NCI-H748 (cell line): ENCODE measurements around the gene MXRA5.
"Not testable (repeated sequence)": the region's sequence is repeated elsewhere in the genome, so short reads cannot be mapped to it uniquely, and the experiment has no call there.

Experiments
- DNase-seq: peaks from one replicate; lab custom pipeline; 2025; ENCODE audit not compliant: unreplicated experiment; lab: John Stamatoyannopoulos, UW

Gene MXRA5

DNA sequence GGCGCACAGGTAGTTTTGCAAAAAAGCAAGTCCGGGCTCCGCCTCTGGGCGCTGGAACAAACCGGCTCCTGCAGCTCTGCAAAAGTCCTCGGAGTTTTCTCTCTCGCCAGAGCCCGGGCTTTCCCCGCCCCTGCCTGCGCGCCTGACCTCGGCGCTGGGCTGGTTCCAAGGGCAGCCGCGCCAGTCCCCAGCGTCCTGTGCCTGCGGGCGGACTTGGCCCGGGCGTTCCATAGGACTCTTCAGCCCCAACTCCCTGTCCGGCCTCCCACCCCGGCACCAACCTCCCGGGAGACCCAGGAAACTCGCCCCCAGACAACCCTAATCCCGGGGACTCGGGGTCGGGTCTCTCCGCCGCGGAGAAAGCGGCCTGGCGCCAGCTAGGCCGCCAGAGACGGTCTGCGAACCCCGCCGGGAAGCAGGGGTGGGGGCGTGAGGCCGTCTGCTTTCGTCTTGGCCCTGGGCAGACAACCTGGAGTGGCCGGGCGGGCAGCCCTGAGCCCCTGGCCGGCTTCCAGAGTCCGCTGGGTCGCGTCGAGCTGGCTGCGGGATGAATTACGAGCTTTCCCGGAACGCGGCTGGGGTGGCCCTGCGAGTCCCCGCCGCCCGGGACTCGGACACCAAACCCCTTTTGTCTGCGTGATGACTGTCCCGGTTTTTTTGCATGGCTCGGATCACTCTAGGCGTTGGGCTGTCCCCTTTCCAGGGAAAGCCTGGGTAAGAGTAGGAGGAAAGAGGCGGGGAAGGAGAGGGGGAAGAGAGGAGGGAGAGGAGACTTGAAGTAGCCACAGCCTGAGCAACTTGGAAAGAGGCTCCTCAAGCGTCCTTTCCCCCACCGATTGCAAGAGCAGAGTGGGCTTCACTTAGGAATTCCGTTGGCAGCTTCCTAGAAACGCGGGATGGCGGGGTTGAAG lies 916 bp downstream of the MXRA5 start:
- peak; percentile 78 for DNase-seq

DNA sequence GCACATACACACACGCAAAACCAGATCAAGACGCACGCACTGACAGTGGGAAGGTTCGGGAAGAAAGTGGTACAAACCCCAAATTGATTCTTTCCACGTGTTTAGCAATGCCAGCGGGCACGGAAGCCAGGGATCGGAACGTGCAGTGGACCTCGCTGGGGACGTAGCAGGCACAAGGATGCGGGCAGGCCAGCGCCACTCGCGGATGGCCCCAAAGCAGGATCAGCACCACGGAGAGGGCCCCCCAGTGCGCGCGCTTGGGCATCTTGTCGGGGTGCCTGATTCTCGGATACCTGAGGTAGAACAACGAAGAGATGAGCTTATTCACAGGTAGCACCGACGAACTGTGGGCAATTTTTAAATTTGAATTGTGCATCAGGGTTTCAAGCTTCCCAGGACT lies 2.9 kb downstream of the MXRA5 start:
- not testable (repeated sequence) for DNase-seq

DNA sequence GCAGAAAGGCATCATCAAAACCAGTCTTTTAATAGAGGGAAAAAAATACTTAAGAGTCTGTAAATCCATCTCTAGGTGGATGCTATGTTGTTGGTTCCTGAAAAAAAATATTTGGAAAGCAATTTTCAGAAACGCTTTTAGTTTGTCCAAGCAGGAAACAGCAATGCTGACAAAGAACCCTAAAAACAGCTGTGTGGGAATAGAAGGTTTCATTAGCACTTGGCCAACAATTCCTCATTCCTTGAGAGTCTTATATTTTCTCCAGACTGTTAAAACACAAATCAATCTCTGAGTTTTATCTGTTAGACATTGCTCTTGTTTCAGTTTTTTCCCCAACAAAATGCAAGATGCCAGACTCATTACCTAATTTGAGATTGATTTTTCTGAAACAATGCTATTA lies 6.4 kb downstream of the MXRA5 start:
- no peak for DNase-seq

DNA sequence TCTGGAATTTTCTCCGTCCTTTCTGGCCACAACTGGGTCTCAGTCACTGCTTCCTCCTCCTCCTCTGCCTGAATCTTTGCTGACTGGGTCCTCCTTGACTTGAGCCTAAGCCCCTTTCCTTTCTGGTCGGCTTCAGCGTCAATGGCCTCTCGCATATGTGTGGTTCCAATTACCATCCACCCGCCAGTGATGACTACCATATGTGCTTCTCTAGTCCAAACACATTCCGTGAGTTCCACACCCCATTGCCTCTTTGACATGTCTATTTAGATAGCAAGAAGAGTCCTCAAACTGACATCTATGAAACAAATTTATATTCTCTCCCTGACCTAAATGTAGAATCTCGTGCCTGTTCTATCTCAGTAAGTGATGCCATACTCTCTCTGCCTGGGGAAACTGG lies 19.8 kb downstream of the MXRA5 start:
- no peak for DNase-seq

DNA sequence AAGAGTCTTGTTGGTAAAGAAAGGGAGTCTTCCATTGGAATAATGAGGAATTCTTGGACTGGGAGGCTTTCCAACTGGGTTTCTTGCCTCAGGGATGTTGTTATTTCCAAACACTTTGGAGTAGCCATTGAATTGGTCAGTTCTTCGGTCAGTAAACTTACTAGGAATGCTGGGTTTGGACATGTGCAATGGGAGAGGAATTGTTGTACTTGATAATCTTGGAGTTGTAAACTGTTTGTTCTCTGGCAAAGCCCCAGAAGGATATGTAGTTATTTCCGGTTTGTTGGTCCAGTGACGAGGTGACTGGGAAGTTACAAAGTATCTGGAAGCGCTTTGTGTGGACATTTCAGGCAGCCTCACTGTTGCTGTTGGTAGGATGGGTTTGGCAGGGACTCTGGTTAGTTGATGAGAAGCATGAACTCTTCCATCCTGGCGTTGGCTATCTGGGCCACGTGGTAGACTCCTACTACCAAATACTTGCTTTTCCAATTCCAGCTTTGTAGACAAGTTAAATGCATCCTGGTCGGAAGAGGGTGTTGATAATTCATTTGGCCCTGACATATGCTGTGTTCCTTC lies 25.9 kb downstream of the MXRA5 start:
- DNase-seq = no peak

DNA sequence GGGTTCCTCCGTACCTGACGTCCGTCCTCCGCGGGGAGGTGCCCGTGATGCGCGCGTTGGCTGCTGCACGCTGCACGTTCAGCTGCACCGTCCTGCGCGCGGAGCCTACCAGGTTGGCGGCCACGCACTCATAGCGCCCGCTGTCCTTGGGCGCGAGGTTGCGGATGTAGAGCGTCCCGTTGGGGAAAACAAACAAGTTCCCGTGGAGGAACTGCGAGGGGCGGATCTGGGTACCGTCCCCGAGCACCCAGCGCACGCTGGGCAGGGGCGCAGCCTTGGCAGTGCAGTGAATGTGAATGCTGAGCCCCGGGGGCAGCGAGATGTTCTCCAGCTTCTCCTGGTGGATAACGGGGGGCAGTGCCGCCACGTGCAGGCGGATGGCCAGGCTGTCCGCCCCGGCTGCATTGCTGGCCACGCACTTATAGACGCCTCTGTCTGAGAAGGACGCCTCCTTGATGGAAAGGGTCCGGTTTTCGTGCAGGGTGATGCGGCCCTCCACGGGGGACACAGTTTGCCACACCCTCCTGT lies 29.2 kb downstream of the MXRA5 start:
- no peak for DNase-seq

DNA sequence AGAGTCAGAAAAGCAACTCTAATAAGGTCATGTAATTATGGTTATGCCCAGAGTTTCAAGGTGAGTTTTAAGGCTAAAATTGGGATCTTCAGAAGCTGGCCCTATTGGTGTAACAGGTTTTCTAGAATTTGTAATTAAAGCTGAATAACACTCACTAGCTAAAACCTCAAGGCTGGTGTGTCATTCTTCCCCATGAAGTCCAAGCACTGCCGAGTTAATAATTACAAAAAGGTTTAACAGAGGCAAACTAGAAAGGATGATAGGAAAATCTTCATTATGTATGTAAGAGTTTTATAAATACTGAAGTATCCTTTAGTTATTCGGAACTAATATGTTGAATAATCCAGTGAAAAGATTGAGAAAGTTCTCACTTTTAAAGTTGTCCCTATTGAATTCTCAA lies 34.3 kb downstream of the MXRA5 start:
- DNase-seq = no peak

DNA sequence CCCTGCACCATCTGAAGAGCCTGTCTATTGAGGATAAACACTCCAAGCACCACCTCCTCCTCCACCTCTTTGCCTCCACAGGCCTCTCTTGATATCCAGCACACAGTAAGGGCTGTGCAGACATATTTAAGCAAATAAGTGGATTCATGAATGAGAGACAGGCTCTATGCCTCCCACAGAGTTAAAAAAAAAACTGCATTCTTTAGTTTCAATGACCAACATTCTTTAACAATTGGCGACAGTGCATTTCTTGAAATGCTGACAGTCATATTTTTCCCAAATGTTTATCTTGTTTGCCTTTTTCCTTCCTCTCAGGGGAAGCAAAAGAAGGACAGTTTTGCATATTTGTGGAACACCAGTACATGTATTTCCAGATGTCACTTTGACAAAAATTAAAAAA lies 38.6 kb downstream of the MXRA5 start:
- no peak for DNase-seq

DNA sequence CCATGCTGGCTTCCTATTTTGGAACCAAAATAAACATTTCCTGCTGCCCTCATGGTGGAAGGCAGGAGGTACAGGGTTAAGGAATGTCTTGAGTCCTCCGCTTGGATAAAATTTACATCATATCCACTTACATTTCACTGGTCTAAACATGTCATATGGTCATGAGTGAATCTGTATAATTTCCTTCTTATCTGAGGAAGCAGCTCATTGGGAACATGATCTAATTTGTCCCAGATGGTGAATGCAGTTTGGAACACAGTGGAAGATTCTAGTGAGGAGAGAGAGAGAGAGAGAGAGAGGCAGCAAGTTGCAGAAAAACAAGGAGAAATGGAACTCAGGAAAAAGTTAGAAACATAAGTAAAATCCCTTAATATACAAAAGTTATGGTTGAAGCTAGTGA lies 46.8 kb downstream of the MXRA5 start:
- DNase-seq = no peak

DNA sequence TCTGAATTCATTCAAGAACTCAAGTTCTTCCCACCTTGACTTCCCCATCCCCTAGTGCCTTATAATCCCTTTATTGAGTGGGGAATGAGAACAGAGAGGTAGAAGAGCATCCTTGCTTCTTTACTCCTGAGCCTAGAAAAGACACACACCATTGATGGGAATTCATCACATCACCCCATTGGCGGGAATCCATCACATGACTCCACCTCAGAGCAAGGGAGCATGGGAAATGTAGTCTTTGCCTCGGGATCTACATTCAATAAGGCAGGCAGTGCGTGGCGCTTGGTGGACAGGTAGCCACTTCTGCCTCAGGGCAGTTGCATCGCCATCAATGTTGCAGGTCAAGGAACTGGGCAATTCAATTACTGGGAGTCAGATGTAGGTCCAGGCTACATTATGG lies 50.7 kb downstream of the MXRA5 start:
- DNase-seq = peak; percentile 9

DNA sequence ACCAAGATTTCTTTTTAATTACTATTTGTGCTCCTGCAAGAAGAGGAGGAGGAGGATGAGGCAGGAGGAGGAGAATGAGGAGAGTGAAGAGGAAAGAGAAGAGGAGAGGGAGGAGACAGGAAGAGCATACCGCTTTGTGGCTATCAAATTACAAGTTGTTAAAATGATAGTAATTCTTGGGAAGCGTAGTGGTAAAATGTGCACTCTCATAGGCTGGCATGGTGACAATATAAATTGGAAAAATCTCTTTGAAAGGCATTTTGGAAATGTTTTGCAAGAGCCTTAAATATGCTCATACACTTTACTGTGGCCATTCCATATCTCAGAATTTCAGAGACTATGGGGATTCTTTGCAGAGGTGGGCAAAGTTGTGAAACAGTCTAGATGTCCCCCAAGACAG lies 53.2 kb downstream of the MXRA5 start:
- DNase-seq = peak; percentile 8

DNA sequence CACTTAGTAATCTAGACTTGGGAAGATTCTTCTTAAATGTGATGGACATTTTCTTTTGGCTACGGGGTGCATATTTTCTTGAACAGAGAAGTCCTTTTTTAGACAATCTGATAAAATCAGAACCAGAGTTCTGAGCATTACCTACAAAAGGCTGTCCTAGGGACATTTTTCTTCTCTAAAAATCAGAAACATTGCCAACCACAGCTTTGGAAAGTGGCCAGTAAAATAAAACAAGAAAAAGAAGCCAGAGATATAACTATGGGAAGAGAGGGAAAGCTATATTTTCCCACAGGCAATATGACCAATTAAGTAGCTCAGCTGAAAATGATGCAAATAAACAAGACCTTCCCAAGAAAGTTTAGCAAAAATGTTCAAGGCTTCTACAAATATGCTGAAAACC lies 55.9 kb downstream of the MXRA5 start:
- no peak for DNase-seq

DNA sequence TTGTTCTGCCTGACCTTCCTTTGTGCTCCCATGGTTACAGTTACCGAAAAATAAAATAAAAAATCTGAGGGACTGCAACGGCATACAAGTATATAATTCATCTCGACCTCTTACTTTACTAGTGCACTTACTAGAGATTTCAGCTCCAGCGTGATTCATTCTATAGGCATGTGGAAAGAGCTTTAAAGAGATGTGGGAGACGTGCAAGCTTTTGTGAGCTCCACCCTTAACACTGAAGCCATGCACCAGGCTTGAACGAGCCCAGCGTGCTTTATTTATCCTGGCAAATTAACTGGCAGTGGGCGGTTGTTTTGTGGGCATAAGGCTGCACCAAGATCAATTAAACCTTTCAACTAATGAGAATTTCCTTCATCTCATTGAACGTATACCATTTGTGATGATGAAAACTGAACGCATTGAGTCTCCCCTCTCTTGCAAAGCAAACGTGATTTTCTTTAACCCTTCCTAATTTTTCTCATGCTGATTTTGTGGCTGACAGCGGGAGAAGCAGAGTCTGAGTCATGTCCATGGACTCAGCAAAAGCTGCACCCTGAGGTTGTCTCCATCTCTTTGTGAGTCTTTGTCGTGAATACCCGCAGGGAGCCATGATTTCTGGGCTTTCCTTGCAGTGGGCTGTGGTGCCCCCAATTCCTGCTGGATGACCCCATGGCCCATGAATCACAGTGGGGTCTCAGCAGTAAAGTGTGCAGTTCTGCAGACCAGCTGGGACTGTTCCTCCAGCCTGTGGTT lies 60.1 kb downstream of the MXRA5 start:
- DNase-seq = peak; percentile 25

DNA sequence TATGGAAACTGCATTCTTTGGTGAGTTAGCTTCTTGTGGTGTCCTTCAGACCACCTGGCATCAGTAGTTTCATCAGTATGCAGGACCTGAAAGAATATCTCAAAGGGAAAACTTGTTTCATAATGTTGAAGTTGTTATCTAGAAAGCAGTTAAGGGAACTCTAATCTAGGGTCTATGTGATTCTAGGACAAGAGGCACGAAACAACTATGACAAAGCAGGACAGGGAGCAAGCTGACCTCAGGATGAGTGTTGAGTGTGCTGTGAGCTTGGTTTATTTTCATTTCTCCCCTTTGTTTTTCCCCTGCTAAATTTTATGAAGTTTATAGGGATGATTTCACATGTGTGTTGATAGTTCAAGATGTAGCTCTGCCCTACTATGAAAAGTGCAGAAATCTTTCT lies 65.7 kb downstream of the MXRA5 start:
- no peak for DNase-seq

DNA sequence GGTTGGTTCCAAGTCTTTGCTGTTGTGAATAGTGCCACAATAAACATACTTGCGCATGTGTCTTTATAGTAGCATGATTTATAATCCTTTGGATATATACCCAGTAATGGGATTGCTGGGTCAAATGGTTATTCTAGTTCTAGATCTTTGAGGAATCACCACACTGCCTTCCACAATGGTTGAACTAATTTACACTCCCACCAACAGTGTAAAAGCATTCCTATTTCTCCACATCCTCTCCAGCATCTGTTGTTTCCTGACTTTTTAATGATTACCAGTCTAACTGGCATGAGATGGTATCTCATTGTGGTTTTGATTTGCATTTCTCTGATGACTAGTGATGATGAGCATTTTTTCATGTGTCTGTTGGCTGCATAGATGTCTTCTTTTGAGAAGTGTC lies 72.8 kb downstream of the MXRA5 start:
- DNase-seq = not testable (repeated sequence)

DNA sequence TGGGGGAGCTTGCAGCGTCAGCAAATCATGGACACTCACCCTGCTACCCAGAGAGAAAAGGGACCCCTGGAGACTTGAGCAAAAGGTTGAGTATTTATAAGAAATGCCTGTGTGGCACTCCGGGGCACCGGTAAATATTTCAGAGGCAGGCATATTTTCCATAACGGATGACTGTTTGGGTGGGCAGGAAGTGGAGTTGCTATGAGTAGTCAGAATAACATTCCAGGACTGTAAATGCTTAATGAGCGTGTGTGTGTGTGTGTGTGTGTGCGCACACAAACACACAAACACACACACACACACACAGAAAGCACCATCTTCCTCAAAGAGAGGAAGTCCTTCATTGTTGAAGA lies 74.6 kb downstream of the MXRA5 start:
- no peak for DNase-seq

DNA sequence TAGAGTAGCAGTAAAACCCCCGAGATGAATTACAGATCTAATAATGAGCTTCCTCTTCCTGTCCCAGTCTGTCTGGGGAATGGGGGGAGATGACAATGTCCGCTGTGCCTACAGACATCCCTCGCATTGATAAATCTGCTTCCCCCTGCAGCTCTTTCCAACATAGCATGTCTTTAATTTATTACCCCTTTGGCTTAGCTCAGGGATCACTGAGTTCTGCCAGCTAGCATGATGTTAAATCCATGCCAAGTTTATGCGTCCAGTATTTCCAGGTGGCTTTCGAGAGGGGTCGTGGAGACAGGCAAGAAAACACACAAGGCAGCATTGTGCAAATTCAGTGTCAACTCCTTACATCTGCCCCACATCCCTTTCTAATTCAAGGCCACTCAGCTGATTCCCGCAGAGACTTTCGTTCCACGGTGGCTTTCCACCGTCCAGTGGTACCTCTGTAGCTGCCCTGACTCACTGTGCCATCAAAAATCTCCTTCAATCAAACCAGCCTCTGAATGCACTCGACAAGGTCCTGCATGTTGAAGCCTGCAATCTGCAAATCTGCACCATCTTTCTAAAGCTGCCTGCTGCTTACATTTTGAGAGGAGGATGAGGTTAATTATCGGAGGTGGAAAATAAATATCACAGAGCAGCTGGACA lies 75.1 kb downstream of the MXRA5 start:
- DNase-seq = peak; percentile 50

DNA sequence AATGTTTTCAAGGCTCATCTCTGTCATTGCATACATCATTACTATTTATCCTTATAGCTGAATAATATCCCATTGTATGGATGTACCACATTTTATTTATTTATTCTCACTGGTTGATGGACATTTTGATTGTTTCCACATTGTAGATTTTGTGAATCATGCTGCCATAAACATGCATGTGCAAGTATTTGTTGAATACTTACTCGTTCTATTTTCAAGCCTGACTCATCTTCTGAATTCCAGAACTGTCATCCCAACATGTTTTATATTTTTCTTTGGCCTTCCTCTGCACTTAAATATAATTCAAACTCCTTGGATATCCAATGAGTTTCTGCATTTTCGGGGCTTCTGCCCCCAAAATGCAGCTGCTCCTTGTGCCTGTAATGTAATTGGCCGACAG lies 77.6 kb downstream of the MXRA5 start:
- no peak for DNase-seq

DNA sequence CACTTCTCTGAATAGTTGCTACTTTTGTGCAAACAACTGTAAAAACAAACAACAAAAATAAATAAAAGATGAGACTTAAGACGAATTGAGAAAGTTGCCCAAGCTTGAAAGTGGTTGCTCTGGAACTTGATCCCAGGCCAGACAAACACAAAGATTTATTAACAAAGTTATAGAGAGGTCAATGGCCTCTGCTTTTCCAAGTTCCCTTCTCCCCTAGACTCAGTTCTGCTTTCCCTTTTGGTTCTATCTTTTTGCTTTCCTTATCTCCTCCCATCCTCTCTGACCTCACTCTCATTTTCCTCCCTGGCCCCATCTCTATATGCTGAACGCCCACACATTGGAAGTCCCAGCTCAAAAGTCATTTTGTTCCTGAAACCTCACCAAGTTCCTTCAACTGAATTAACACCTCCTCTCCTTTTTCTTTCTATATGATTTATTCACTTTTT lies 82.7 kb downstream of the MXRA5 start:
- no peak for DNase-seq

DNA sequence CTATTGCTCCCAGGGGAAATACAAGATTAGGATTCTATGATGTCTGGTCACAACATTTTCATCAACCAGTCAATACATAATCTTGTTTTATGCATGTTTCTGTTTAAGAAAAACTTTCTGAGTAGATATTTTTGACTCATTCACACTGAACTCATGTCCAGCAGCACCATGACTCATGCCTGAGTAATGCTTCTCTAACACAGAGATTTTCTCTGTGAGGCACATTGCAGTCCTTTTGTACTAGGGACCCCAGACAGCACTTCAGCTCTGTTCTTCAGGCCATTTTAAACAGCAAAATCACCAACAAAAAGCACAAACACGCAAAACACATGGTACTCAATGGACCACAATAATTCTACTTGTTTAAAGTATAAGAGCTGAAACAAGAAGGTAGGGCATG lies 83.6 kb downstream of the MXRA5 start:
- no peak for DNase-seq
